Measurements from ENCODE around the gene CAMKV. TPM values are rescaled to one million over a fixed set of nuclear protein-coding genes. Genes with fewer than 3 reads are reported as not detected.

Gene CAMKV
- total RNA-seq, 4 donors from 2014 or later, result not detected

DNA sequence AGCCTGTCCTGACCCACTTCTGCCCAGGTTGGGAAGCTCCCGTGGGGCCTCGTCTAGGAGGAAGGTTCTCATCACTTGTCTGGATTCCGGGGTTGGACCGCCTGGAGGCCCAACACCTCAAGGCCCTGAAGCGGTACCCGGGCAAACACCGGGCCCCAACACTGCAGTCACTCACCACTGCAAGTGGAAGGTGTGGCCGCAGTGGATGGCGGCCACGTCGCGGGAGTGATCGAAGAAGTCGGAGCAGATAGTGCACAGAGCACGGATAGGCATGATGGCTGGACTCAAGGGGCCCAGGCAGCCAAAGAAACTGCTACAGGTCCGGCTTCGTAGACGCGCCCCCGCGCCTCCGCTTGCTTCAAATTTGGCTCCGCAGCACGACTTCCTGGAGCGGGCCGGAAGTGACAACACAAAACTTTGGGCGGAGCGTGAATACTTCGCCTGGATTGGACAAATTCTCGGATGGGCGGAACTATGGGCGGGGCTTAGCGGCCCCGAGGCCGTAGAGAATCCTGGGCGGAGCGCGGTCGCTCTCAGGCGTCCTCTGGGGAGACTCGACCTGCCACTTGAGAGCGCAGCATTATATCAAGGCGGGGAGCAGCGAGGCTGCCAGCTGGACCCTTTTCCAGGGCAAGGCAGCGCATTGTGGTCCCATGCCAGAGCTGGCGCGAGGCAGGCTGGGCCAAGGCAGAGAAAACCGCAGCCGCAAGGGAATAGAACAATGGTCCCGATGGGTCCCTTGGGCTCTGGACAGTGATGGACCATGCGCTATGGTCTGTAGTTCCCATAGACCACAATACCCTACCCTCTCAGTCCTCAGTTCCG is 13.3 kb downstream of the CAMKV start, which contains the start of gene TRAIP:
TRAIP (minus strand) TSS at position 384 of the 825 bp plus-strand sequence; CDS start at position 273, 111 bp downstream.
- DNase-seq (ENCODE audit: low spot score in 2 of 2), result peak; percentile 87 to 91

GRCh38 chr3:49855662-49856061 is 14.0 kb downstream of the CAMKV start:
- no peaks in the 10 kb centered on the region for H3K9me3 ChIP-seq
- TF ChIP-seq EP300 (IDR thresholded peaks at IDR 0.05), result no peak
- no peak for TF ChIP-seq CTCF (IDR thresholded peaks at IDR 0.05)
- no peak for TF ChIP-seq POLR2A (IDR thresholded peaks at IDR 0.05)
- H3K4me3 ChIP-seq, result peak overlapping the region in 3 of 4 donors; percentile 60 to 73 (median 70)
- H3K4me1 ChIP-seq, result peaks cover 0 to 15% (median 9%) of the 10 kb centered on the region in 4 donors
- WGBS, 2 donors, result 45 to 65% methylated on average over 5 of the region's 5 CpGs
- no peaks in the 10 kb centered on the region for H3K27me3 ChIP-seq
- DNase-seq (ENCODE audit: low spot score in 2 of 2), result no peak
- H3K27ac ChIP-seq, result no peak overlapping the region
- H3K36me3 ChIP-seq, result no peaks in the 10 kb centered on the region

More for the DNA sequence above, 13.3 kb downstream of the CAMKV start, which contains the start of gene TRAIP:
- Histone ChIP-seq H3K4me1 (peaks cover 0 to 15% (median 9%) of the 10 kb centered on the region in 4 donors), H3K9me3 (no peaks in the 10 kb centered on the region), H3K27ac (peak within 1 kb of the TSS; percentile 69 to 90 (median 80)), H3K36me3 (no peaks in the 10 kb centered on the region), H3K27me3 (no peaks in the 10 kb centered on the region), H3K4me3 (peak within 1 kb of the TSS; percentile 38 to 73 (median 65))
- peak; percentile 76 to 79 for TF ChIP-seq EP300 (IDR thresholded peaks at IDR 0.05)
- no peak for TF ChIP-seq CTCF (IDR thresholded peaks at IDR 0.05)
- TF ChIP-seq POLR2A (IDR thresholded peaks at IDR 0.05), result peak; percentile 16 to 54
- 2 to 3% methylated on average over 46 to 49 of the region's 52 CpGs for WGBS, 2 donors

- TF ChIP-seq EP300 (IDR thresholded peaks at IDR 0.05) (no peak), POLR2A (IDR thresholded peaks at IDR 0.05) (no peak), CTCF (IDR thresholded peaks at IDR 0.05) (no peak)
- Histone ChIP-seq H3K27me3 (no peaks in the 10 kb centered on the region), H3K36me3 (peaks cover 0 to 7% (median 0%) of the 10 kb centered on the region in 3 donors), H3K27ac (no peak overlapping the region), H3K4me1 (peaks cover 0 to 6% (median 0%) of the 10 kb centered on the region in 4 donors), H3K9me3 (no peaks in the 10 kb centered on the region), H3K4me3 (no peak overlapping the region)
- 82 to 93% methylated on average over 3 of the region's 3 CpGs for WGBS, 2 donors
- no peak for DNase-seq (ENCODE audit: low spot score in 2 of 2)
These were observed 24.0 kb downstream of the CAMKV start for GRCh38 chr3:49845694-49846093.

GRCh38 chr3:49844464-49845183 is 25.1 kb downstream of the CAMKV start:
- Histone ChIP-seq H3K9me3 (no peaks in the 10 kb centered on the region), H3K36me3 (peaks cover 0 to 7% (median 0%) of the 10 kb centered on the region in 3 donors), H3K4me1 (peaks cover 0 to 16% (median 0%) of the 10 kb centered on the region in 4 donors), H3K27ac (no peak overlapping the region), H3K27me3 (no peaks in the 10 kb centered on the region), H3K4me3 (no peak overlapping the region)
- no peak for DNase-seq (ENCODE audit: low spot score in 2 of 2)
- TF ChIP-seq EP300 (IDR thresholded peaks at IDR 0.05) (no peak), CTCF (IDR thresholded peaks at IDR 0.05) (no peak), POLR2A (IDR thresholded peaks at IDR 0.05) (no peak)
- WGBS, 2 donors, result 75 to 76% methylated on average over 5 of the region's 5 CpGs

All from tibial nerve (tissue), 4 donors.